Measurements from ENCODE around the gene ULK4. TPM values are rescaled to one million over a fixed set of nuclear protein-coding genes. Genes with fewer than 3 reads are reported as not detected.
A peak's percentile ranks its signal among the peaks of the same experiment; 100 is the strongest.

ULK4 gene
- total RNA-seq, 2 donors from 2014 or later, result 11.1 to 17.9 TPM

DNA sequence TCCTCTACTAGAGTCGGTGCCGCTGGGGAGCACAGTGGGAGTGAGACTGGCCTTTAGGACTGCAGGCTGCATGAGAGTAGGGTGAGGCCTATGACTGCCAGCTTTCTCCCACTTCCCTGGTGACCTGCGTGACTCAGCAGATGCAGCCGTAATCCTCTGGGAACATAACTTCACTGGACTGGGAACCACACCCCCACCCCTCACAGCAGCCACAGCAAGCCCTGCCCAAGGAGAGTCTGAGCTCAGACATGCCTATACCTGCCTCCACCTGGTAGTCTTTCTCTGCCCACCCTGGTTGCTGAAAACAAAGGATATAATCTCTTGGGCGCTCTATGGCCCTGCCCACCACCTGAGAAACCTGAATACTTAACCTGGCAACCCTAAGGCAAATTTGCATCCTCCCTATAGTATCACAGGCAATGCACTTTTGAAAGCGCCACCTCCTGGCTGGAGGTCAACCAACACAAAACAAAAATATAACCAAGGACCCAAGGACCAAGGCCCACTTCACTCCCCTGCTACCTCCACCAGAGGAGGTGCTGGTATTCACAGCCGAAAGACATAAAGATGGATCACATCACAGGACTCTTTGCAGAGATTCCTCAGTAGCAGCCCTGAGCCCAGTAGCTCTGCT, 453.7 kb downstream of the ULK4 start:
- DNase-seq, result peak; percentile 72
- no peaks in the 10 kb centered on the region for H3K9me3 ChIP-seq (ENCODE audit: control insufficient read depth, low read length)
- H3K4me1 Mint-ChIP-seq, result peaks cover 9% of the 10 kb centered on the region
- no peaks in the 10 kb centered on the region for H3K36me3 ChIP-seq (ENCODE audit: control insufficient read depth, insufficient read depth, low read length)
- TF ChIP-seq, protein P1, sequence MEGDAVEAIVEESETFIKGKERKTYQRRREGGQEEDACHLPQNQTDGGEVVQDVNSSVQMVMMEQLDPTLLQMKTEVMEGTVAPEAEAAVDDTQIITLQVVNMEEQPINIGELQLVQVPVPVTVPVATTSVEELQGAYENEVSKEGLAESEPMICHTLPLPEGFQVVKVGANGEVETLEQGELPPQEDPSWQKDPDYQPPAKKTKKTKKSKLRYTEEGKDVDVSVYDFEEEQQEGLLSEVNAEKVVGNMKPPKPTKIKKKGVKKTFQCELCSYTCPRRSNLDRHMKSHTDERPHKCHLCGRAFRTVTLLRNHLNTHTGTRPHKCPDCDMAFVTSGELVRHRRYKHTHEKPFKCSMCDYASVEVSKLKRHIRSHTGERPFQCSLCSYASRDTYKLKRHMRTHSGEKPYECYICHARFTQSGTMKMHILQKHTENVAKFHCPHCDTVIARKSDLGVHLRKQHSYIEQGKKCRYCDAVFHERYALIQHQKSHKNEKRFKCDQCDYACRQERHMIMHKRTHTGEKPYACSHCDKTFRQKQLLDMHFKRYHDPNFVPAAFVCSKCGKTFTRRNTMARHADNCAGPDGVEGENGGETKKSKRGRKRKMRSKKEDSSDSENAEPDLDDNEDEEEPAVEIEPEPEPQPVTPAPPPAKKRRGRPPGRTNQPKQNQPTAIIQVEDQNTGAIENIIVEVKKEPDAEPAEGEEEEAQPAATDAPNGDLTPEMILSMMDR (conservative IDR thresholded peaks at IDR 0.05), result peak; percentile 42
- WGBS, 2 experiments (ENCODE audit: insufficient coverage in 1 of 2, insufficient read length in 1 of 2), result 85 to 93% methylated on average over 4 to 7 of the region's 7 CpGs
- H3K4me1 ChIP-seq (ENCODE audit: control insufficient read depth, insufficient read depth, low read length), result no peaks in the 10 kb centered on the region
- no peak overlapping the region for H3K4me3 ChIP-seq (ENCODE audit: low read length)
- peaks cover 4% of the 10 kb centered on the region for H3K9me3 Mint-ChIP-seq
- H3K27ac Mint-ChIP-seq, result no peak overlapping the region
- H3K27me3 ChIP-seq (ENCODE audit: control insufficient read depth, insufficient read depth, low read length, poor library complexity, severe bottlenecking), result no peaks in the 10 kb centered on the region
- no peak overlapping the region for H3K9ac ChIP-seq (ENCODE audit: extremely low read depth, low read length, poor library complexity, severe bottlenecking)
- no peak overlapping the region for H3K27ac ChIP-seq (ENCODE audit: low read depth, low read length)
- no peaks in the 10 kb centered on the region for H3K36me3 Mint-ChIP-seq (ENCODE audit: low read depth)
- H3K27me3 Mint-ChIP-seq (ENCODE audit: insufficient read depth), result no peaks in the 10 kb centered on the region
- no peak overlapping the region for H3K4me3 Mint-ChIP-seq

DNA sequence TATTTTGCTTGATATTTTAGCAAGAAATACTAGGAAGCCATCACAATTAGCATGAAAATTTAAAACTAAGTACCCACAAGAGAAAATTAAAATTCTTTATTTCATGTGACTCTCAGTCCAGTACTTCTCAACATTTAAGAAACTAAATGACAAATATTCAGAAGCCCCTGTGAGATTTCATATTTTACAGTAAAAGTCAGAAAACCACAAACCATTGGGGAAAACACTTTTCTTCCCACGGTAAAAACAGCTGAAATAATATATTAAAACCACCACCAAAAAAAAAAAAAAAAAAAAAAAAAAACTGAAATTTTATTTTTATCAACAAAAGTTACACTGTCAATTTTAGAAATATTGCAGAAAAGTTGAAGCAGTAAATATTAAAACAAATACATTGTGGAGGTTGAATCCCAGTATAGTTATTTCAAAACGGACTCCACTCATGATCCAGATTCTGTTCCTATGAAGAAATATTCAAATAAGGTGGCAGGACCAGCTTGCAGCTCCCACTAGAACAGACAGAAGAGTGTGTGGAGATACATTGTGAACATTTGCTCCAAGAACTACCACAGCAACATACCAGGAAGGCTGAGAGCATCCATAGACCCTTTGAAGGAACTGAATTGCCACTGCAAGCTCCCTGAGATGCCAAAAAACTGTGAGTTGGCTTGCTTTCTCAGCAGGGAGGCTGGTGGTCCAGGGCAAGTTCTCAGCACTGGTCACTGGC, 454.4 kb downstream of the ULK4 start:
- no peak overlapping the region for H3K4me3 Mint-ChIP-seq
- Histone ChIP-seq H3K9ac (ENCODE audit: extremely low read depth, low read length, poor library complexity, severe bottlenecking) (no peak overlapping the region), H3K4me3 (ENCODE audit: low read length) (no peak overlapping the region), H3K4me1 (ENCODE audit: control insufficient read depth, insufficient read depth, low read length) (no peaks in the 10 kb centered on the region), H3K27ac (ENCODE audit: low read depth, low read length) (no peak overlapping the region), H3K27me3 (ENCODE audit: control insufficient read depth, insufficient read depth, low read length, poor library complexity, severe bottlenecking) (no peaks in the 10 kb centered on the region), H3K9me3 (ENCODE audit: control insufficient read depth, low read length) (no peaks in the 10 kb centered on the region), H3K36me3 (ENCODE audit: control insufficient read depth, insufficient read depth, low read length) (no peaks in the 10 kb centered on the region)
- H3K27ac Mint-ChIP-seq, result no peak overlapping the region
- H3K27me3 Mint-ChIP-seq (ENCODE audit: insufficient read depth), result no peaks in the 10 kb centered on the region
- no peak for DNase-seq
- WGBS, 2 experiments (ENCODE audit: insufficient coverage in 1 of 2, insufficient read length in 1 of 2), result 90 to 100% methylated on average over 1 to 2 of the region's 2 CpGs
- peaks cover 11% of the 10 kb centered on the region for H3K4me1 Mint-ChIP-seq
- no peaks in the 10 kb centered on the region for H3K36me3 Mint-ChIP-seq (ENCODE audit: low read depth)
- peaks cover 4% of the 10 kb centered on the region for H3K9me3 Mint-ChIP-seq
- TF ChIP-seq, protein P1 (conservative IDR thresholded peaks at IDR 0.05), result no peak

DNA sequence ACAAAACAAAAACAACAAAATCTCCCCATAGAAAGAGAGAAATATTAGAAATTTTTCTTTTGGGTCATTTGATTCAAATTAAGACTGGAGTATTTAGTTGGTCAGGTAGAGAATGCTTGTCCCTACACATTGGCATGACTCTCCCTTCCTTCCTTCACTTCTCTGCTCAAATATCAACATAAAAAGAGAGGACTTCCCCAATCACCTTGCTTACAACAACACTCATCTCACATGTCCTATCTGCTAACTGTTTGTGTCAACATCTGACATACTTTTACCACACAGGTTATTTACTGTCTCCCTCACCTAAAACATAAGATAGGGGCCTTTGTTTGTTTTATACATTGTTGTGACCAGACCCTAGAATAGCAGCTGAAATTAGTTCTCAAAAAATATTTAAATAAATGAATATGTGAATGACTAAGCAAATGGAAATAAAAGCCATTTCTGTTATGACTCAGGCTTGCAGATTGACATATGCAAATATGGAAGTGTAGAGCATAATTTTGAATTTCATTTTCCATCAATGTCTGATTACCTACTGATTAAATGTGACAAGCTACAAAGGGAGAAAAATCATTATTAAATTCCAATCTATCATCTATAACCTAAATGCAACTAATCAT, 457.8 kb downstream of the ULK4 start:
- TF ChIP-seq, protein P1 (conservative IDR thresholded peaks at IDR 0.05), result no peak
- Mint-ChIP-seq H3K4me3 (no peak overlapping the region), H3K9me3 (peaks cover 4% of the 10 kb centered on the region), H3K36me3 (ENCODE audit: low read depth) (no peaks in the 10 kb centered on the region), H3K27ac (no peak overlapping the region), H3K27me3 (ENCODE audit: insufficient read depth) (no peaks in the 10 kb centered on the region), H3K4me1 (peaks cover 11% of the 10 kb centered on the region)
- Histone ChIP-seq H3K27ac (ENCODE audit: low read depth, low read length) (no peak overlapping the region), H3K9me3 (ENCODE audit: control insufficient read depth, low read length) (no peaks in the 10 kb centered on the region), H3K36me3 (ENCODE audit: control insufficient read depth, insufficient read depth, low read length) (no peaks in the 10 kb centered on the region), H3K4me3 (ENCODE audit: low read length) (no peak overlapping the region), H3K4me1 (ENCODE audit: control insufficient read depth, insufficient read depth, low read length) (no peaks in the 10 kb centered on the region), H3K27me3 (ENCODE audit: control insufficient read depth, insufficient read depth, low read length, poor library complexity, severe bottlenecking) (no peaks in the 10 kb centered on the region), H3K9ac (ENCODE audit: extremely low read depth, low read length, poor library complexity, severe bottlenecking) (no peak overlapping the region)
- no peak for DNase-seq

Data from endodermal cell (in vitro differentiated cells).